ENCODE data around the gene ZFHX2. TPM values are rescaled to one million over a fixed set of nuclear protein-coding genes. Genes with fewer than 3 reads are reported as not detected.

The ZFHX2 gene
- total and polyA plus RNA-seq, 2 of the 13 experiments (the other 11 are each of a cell fraction or from before 2014, with no cell fraction given), result 0.17 to 0.44 TPM

DNA sequence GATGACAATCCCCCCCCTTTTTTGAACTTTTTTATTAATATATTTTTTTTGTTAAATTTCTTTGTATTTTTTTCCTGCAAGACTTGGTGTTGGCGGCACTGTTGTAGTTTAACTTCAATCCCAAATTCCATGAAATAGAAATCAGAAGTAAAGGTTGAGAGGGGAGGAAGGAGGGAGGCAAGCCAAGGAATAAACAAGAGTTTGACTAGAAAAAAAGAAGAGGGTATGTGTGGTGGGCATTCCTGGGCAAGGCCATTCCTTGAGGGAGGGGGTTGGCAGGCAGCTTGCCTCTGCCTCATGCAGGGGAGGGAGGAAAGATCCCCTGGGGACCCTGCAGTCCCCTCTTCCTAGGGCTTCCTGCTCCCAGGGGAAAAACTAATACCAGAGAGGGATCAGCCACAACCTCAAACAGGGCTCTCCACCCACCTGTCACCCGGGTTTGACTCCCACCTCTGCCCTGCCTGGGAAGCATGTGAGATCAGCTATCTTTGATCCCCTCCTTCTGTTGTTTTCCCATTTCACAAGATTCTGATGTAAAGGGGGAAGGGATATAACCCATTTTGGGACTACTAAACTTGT is 16.5 kb upstream of the ZFHX2 start (continued):
- no peak for TF ChIP-seq REST (IDR thresholded peaks at IDR 0.05; ENCODE audit: borderline replicate concordance in 1 of 2, low read depth in 1 of 2, low read length in 2 of 2)
- TF ChIP-seq ZNF530 (CRISPR knock-in tag; IDR thresholded peaks at IDR 0.05; ENCODE audit: low read depth), result no peak
- TF ChIP-seq, protein P1, sequence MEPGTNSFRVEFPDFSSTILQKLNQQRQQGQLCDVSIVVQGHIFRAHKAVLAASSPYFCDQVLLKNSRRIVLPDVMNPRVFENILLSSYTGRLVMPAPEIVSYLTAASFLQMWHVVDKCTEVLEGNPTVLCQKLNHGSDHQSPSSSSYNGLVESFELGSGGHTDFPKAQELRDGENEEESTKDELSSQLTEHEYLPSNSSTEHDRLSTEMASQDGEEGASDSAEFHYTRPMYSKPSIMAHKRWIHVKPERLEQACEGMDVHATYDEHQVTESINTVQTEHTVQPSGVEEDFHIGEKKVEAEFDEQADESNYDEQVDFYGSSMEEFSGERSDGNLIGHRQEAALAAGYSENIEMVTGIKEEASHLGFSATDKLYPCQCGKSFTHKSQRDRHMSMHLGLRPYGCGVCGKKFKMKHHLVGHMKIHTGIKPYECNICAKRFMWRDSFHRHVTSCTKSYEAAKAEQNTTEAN (CRISPR knock-in tag; conservative IDR thresholded peaks at IDR 0.05), result no peak
- TF ChIP-seq HHEX (CRISPR knock-in tag; IDR thresholded peaks at IDR 0.05), result 0 out of 2 replicates have a peak, but pooled peaks have one; percentile 3
- TF ChIP-seq FOXK1 (CRISPR knock-in tag; IDR thresholded peaks at IDR 0.05; ENCODE audit: borderline replicate concordance, low read depth), result no peak
- no peak for TF ChIP-seq TBX3 (IDR thresholded peaks at IDR 0.05; ENCODE audit: borderline replicate concordance)
- no peak for TF ChIP-seq SNAI1 (CRISPR knock-in tag; IDR thresholded peaks at IDR 0.05; ENCODE audit: borderline replicate concordance)
- no peak for TF ChIP-seq GTF2F1 (IDR thresholded peaks at IDR 0.05; ENCODE audit: low read length)
- TF ChIP-seq POLR2AphosphoS5 (IDR thresholded peaks at IDR 0.05; ENCODE audit: low read depth, low read length), result no peak
- TF ChIP-seq, protein P2, sequence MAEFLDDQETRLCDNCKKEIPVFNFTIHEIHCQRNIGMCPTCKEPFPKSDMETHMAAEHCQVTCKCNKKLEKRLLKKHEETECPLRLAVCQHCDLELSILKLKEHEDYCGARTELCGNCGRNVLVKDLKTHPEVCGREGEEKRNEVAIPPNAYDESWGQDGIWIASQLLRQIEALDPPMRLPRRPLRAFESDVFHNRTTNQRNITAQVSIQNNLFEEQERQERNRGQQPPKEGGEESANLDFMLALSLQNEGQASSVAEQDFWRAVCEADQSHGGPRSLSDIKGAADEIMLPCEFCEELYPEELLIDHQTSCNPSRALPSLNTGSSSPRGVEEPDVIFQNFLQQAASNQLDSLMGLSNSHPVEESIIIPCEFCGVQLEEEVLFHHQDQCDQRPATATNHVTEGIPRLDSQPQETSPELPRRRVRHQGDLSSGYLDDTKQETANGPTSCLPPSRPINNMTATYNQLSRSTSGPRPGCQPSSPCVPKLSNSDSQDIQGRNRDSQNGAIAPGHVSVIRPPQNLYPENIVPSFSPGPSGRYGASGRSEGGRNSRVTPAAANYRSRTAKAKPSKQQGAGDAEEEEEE (CRISPR knock-in tag; IDR thresholded peaks at IDR 0.05; ENCODE audit: borderline replicate concordance), result peak; percentile 90; the same call in 1 of the 2 replicates
- peak; percentile 19; the same call in 1 of the 2 replicates for TF ChIP-seq ZNF318 (CRISPR knock-in tag; IDR thresholded peaks at IDR 0.05)
- TF ChIP-seq SIN3B (IDR thresholded peaks at IDR 0.05; ENCODE audit: low read length), result no peak
- no peak for TF ChIP-seq ZNF850 (CRISPR knock-in tag; conservative IDR thresholded peaks at IDR 0.05)

Measured in HepG2 (cell line).